ENCODE measurements around the gene NUP98.

DNA sequence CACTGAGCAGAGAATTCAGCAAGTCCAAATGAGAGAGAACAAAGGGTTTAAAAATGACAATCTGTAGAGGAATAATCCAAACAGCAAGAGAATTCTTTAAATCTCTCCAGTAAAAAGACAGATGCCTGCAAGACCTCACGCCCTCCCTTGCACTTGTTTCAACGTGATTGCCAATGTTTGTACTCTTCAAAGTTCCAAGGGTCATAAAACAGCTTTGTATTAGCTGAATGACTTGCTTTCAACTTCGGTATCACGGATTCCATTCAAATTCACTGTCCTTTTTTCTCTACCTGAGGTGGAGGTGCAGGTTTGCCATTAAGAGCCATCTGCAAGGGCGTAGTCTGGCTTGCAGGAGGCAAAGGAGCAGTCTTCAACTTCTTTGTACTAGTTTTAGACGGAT lies 85.1 kb downstream of the NUP98 start:
- TF ChIP-seq SIN3A (IDR thresholded peaks at IDR 0.05; ENCODE audit: borderline replicate concordance, low read depth, low read length) (no peak), GABPA (IDR thresholded peaks at IDR 0.05; ENCODE audit: low read depth) (no peak), FOXM1 (IDR thresholded peaks at IDR 0.05; ENCODE audit: low read depth) (no peak)
- TF ChIP-seq, protein P1, sequence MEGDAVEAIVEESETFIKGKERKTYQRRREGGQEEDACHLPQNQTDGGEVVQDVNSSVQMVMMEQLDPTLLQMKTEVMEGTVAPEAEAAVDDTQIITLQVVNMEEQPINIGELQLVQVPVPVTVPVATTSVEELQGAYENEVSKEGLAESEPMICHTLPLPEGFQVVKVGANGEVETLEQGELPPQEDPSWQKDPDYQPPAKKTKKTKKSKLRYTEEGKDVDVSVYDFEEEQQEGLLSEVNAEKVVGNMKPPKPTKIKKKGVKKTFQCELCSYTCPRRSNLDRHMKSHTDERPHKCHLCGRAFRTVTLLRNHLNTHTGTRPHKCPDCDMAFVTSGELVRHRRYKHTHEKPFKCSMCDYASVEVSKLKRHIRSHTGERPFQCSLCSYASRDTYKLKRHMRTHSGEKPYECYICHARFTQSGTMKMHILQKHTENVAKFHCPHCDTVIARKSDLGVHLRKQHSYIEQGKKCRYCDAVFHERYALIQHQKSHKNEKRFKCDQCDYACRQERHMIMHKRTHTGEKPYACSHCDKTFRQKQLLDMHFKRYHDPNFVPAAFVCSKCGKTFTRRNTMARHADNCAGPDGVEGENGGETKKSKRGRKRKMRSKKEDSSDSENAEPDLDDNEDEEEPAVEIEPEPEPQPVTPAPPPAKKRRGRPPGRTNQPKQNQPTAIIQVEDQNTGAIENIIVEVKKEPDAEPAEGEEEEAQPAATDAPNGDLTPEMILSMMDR (IDR thresholded peaks at IDR 0.05) = no peak

Measured in SK-N-SH (cell line).